GM19452 (cell line): ENCODE results near the gene CFDP1.

Experiments
- ATAC-seq: cut with Tn5 transposase; IDR thresholded peaks from one replicate; pipeline ENCODE4 v1.9.1; 2021; ENCODE audit not compliant: unreplicated experiment

The CFDP1 gene

GRCh38 chr16:75256696-75257343, 176.5 kb downstream of the CFDP1 start:
- no peak for ATAC-seq

GRCh38 chr16:75256059-75256571, 177.2 kb downstream of the CFDP1 start:
- ATAC-seq = no peak

DNA sequence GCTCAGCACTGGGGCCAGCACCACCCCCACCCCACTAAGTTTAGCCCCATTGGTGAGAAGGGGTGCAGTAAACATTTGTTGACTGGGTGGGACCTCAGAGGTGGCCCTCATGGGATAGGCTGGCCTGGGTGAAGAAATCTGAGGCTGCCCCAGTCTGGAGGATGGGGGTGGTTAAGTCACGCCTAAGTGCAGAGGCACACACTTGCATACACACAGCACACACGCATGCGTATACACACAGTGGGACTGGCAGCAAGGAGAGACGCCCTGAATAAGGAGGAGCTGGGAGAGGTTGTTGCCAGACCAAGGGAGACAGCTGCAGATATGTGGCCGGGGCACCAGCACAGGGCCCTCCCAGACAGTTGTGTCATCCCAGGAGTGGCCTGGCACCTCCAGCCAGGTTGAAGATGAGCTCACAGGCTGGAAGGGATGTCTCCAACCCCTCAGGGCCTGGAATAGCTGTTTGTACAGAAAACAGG, 178.9 kb downstream of the CFDP1 start:
- no peak for ATAC-seq

GRCh38 chr16:75252946-75253911, 180.1 kb downstream of the CFDP1 start:
- no peak for ATAC-seq

GRCh38 chr16:75252049-75252864, 181.0 kb downstream of the CFDP1 start:
- no peak for ATAC-seq

DNA sequence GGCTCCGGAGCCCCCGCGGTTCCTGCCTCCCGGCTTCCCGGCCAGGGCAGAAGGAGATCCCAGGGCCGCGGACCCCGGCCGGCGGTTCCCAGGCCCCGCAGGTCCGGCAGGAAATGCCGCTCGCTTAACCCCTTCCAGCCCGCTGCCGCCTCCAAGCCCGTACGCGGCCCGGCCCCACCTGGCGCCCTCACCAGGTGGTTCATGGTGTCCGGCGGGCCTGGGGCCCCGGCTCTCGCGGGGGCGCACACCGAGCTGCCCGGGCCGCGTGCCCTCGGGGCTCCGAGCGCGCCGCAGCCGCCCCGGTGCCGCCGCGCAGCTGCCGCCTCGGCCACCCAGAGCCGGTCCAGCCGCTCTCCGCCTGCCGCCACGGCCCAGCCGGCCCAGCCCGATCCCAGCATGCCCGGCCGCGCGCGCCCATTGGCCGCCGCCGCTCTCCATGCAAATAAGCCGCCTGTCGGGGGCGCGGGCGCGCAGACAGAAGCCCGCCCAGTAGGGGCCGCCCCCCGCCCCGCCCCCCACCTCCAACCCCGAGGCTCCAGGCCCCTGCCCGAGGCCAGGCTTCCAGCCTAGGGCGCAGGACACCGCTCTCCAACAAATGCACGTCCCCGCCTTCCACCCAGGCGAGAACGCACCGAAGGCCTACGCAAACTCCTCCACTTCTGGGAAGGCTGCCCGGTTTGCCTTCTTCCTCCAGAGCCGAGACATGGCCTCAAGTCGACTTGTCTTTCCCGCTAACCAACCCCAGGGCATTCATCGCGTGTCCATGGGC, 181.8 kb downstream of the CFDP1 start, which contains the start of gene BCAR1:
Gene BCAR1, minus strand, starts transcription at position 345 of the 769 bp plus-strand sequence. Its CDS starts 142 bp downstream, at position 203.
- peak; percentile 80 for ATAC-seq

- peak; percentile 45 for ATAC-seq
Measured at GRCh38 chr16:75250809-75251279, 182.5 kb downstream of the CFDP1 start.

DNA sequence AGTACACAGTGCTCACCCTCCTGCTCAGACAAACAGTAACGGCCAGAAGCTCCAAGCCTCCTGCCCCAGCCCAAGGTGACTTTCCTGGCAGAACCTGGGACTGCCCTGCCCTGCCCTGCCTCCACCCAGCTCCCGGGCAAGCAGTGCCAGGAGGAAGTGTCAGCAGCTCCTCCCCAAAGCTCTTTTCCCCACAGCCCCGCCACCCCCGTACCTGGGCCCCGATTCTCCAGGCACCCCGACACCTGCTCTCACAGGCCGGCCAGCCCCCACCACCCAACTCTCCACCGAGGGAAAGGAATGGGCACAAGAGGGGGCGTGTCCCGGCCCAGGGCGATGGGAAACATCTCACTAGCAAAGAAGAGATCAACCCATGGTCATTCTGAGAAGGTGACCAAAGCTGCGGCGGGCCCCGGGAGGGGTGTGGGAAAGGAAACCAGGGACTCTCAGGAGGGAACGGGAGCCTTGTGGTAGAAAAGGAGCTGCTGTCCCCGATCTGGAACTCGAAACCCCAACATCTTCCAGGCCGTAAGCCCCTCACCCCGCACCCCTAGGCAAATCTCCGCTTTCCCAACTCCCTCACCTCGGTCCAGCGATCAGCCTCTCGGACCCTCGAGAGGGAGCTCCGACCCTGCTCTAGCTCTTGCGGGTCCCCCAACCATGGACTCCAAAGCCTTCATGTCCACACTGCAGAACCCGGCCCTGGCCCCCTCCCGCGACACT, 183.1 kb downstream of the CFDP1 start:
- ATAC-seq = no peak

- ATAC-seq = no peak
Measured at GRCh38 chr16:75249441-75249840, 183.9 kb downstream of the CFDP1 start.

GRCh38 chr16:75248536-75249380, 184.5 kb downstream of the CFDP1 start:
- no peak for ATAC-seq

DNA sequence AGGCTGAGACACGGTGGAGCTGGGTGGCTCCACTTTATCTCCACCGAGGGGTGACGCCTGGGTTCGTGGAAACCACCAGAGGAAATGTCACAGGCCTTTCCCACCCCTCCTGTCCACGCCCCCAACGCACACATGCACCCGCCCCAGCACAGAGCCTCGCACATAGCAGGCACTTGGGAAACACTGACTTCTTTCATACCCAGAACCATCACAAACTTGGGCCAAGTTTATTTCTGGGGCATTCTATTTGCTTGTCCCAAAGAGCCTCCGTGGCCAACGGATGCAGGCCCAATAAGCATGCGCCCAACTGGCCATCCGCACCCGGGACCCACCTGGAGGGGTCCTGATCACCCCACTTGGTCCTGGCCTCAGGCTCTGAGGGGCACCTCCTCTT, 185.2 kb downstream of the CFDP1 start:
- no peak for ATAC-seq

DNA sequence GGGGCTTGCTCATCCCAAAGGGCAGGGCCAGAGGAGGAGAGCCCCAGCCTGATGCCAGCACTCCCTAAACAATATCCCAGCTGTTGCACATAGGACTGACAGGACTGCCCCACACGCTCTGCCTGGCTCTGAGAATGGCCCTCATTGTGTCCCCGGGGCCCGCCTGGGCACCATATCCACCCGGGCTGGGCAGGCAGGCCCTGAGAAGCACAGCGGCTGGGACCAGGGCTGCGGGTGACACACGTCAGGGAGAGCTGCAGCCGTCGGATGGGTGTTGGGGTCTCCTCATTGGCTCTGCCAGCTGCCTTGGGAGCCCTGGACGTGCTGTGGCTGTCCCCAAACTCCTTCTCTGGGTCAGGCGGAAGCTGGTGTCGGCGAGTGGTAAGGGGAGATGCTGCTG, 186.1 kb downstream of the CFDP1 start:
- ATAC-seq = no peak

- ATAC-seq = no peak
Measured at GRCh38 chr16:75246504-75247205, 186.6 kb downstream of the CFDP1 start.

GRCh38 chr16:75244844-75245758, 188.2 kb downstream of the CFDP1 start:
- ATAC-seq = no peak

- no peak for ATAC-seq
Measured at GRCh38 chr16:75244225-75244809, 189.0 kb downstream of the CFDP1 start.
